GM12801 (cell line): ENCODE results near the gene HTR2A.

Source experiments
- TF ChIP-seq, protein P1 (sequence below): IDR thresholded peaks from one replicate; pipeline ENCODE4 v1.5.1; 2011; ENCODE audit warnings: control low read depth; ENCODE audit not compliant: insufficient read length; ENCODE audit errors: extremely low read depth

HTR2A gene

DNA sequence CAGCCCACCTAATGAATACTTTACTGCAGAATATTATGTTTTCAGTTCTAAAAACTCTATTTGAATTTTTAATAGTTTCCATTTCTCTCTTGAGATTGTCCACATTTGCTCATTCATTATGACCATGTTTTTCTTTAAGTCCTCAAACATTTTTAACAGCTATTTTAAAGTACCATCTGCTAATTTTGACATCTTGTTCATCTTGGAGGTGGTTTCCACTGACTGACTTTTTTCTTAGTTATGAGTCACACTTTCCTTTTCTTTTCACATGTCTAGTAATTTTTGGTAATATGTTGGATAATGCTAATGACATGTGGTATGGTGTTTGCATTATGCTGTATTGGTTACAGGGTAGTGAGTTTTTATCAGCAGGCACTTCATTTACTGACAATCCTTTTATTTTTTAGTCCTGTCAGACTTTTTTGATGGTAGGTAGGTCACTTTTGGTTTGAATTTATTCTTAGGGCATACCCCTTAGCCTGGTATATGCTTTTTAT lies 84.5 kb downstream of the HTR2A start:
- TF ChIP-seq, protein P1, sequence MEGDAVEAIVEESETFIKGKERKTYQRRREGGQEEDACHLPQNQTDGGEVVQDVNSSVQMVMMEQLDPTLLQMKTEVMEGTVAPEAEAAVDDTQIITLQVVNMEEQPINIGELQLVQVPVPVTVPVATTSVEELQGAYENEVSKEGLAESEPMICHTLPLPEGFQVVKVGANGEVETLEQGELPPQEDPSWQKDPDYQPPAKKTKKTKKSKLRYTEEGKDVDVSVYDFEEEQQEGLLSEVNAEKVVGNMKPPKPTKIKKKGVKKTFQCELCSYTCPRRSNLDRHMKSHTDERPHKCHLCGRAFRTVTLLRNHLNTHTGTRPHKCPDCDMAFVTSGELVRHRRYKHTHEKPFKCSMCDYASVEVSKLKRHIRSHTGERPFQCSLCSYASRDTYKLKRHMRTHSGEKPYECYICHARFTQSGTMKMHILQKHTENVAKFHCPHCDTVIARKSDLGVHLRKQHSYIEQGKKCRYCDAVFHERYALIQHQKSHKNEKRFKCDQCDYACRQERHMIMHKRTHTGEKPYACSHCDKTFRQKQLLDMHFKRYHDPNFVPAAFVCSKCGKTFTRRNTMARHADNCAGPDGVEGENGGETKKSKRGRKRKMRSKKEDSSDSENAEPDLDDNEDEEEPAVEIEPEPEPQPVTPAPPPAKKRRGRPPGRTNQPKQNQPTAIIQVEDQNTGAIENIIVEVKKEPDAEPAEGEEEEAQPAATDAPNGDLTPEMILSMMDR, result no peak

DNA sequence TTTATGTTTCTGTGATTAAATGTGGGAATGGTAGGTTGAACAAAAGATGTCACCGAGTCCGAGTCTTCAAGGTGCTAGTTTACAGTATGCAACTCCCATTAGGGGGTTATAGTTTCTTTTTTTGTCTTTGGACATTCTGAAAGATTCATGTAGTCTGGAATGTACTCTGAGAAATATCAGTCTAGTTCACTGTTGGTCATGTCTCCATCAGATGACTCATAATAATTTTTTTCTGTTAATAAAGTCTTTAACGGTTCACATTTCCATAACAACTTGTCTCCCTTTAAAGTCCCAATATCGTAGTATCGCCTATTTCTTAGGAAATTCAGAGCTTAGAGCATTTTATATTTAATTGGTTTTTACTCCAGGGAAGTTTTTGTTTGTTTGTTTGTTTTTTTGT lies 86.4 kb downstream of the HTR2A start:
- TF ChIP-seq, protein P1, result no peak

DNA sequence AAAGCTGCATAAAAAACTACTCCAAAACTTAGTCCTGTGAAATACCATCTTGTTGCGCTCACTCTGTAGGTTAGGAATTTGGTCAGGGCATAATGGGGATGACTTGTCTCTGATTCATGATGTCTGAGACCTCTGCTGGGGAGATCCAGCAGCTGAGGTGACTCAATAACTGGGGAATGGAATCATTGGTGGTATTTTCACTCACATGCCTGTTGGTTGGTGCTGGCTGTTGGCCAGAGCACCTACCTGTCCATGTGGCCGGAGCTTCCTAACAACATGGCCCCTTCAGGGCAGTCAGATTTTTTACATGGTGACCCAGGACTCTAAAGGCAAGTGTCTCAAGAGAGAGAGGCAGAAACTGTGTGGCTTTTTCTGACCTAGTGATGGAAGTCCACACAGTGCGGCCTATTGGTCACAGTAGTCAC lies 92.5 kb downstream of the HTR2A start:
- TF ChIP-seq, protein P1, result no peak

DNA sequence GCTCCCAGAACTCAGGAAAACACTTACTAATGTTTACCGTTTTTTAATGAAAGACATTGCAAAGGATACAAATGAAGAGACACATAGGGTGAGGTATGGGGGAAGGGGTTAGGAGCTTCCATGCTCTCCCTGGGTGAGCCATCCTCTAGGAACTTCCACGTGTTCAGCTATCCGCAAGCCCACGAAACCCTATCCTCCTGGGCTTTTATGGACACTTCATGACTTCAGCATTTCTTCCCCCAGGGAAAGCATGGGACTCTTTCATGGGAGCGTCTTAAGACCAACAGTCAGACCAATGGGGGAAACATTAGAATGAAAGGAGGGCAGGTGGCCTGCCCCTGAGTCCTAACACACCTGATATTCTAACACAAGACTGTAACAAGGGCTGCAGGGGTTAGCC lies 93.3 kb downstream of the HTR2A start:
- TF ChIP-seq, protein P1, result no peak

DNA sequence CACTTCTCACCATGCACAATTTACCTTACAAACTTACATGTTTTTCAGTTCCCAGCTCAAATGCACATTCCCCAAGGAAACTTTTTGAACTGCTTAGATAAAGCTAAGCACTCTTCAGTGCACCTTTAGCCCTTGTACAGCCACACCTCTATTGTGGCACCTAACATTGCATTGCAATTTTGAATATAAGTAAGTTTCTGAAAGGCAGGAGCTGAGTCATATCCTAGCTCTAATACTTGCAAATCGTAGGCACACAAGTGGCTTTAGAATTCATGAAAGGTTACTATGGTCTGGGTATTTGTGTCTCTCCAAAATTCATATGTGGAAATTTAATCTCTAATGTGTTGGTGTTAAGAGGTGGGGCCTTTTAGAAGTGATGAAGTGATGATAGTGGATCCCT lies 95.0 kb downstream of the HTR2A start:
- TF ChIP-seq, protein P1, result no peak

DNA sequence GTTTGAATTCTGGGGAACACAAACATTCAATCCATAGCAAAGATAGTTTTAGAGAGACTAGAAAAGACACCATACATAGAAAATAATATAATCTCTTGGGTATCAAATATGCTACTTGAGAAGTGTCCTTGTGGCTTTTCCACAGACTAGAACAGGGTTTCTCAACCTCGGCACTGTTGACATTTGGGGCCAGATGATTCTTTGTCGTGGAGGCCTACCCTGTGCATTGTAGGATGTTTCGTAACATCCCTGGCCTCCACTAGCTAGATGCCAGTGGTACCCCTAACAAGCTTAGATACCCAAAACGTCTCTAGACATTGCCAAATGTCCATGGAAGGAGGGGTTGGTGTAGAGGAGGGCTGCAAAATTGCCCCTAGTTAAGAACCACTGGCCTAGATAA lies 97.7 kb downstream of the HTR2A start:
- TF ChIP-seq, protein P1, result no peak

DNA sequence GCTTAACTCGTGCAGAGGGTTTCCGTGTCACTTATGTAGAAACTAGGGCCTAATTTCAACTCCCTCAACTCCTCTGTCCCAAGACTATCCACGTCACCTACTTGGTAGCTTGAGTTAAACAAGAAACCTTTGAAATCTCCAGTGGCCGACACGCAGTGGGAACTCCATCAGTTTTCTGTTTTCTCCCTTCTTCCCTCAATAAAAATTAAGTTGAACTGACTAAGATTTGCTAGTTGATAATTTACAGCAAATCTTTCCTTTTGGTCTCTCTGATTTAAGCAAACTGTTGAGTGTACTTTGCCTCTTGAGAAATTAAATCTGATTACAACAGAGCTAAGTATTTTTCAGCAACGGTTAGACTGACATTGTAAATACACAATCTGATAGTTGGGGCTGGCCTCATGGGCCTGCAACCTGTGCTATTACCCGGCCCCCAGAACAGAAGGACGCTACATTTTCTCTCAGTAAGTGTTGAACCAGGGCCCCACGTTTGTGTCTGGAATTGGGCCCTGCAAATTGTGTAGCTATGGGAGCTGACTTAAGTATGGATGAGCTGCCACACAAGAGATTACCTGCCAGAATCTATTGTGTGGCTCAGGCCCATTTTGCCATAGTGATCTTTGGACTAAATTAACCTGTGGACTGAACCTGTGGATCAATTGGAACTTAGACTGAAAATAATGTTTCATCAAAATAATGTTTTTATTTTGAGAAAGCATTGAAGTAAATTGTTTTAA lies 99.2 kb downstream of the HTR2A start:
- TF ChIP-seq, protein P1, result no peak
